Rectal smooth muscle tissue (tissue), 1 donor: ENCODE results near the gene RHEB.

ENCODE experiments used
- H3K27ac ChIP-seq: one replicate; pipeline ENCODE4 v1.7.0; 2013; ENCODE audit warnings: low read depth, low read length, inconsistent platforms
- H3K27me3 ChIP-seq: one replicate; pipeline ENCODE4 v1.7.0; 2013; ENCODE audit warnings: low read length; ENCODE audit not compliant: control insufficient read depth, insufficient read depth
- H3K36me3 ChIP-seq: one replicate; pipeline ENCODE4 v1.7.0; 2013; ENCODE audit warnings: low read length; ENCODE audit not compliant: control insufficient read depth, insufficient read depth
- H3K4me1 ChIP-seq: one replicate; pipeline ENCODE4 v1.7.0; 2013; ENCODE audit warnings: low read length; ENCODE audit not compliant: control insufficient read depth, insufficient read depth
- H3K4me3 ChIP-seq: one replicate; pipeline ENCODE4 v1.7.0; 2013; ENCODE audit warnings: low read length
- H3K9ac ChIP-seq: one replicate; pipeline ENCODE4 v1.7.0; 2013; ENCODE audit warnings: low read length

Gene RHEB

DNA sequence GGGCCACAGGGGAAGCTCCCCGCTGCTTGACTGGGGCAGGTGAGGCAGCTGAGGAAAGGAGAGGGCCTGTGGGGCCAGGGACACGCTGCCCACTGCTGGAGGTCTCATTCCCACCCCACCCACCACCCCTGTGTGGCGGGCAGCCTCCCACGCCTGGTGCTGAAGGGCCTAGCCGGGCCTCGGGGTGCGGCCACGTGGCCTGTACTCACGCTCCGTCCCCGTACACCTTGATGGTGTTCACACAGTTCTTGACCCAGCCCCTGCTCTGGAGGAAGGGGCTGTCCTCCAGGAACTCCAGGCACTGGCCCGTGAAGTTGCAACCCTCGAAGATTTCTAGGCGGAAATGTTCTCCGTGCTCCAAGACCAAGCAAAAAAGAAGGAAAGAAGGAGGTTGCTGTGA lies 83.7 kb downstream of the RHEB start:
- Histone ChIP-seq H3K27me3 (peaks cover 3% of the 10 kb centered on the region), H3K4me3 (no peak overlapping the region), H3K36me3 (no peaks in the 10 kb centered on the region), H3K4me1 (peaks cover 5% of the 10 kb centered on the region), H3K27ac (peak overlapping the region; percentile 70), H3K9ac (no peak overlapping the region)

DNA sequence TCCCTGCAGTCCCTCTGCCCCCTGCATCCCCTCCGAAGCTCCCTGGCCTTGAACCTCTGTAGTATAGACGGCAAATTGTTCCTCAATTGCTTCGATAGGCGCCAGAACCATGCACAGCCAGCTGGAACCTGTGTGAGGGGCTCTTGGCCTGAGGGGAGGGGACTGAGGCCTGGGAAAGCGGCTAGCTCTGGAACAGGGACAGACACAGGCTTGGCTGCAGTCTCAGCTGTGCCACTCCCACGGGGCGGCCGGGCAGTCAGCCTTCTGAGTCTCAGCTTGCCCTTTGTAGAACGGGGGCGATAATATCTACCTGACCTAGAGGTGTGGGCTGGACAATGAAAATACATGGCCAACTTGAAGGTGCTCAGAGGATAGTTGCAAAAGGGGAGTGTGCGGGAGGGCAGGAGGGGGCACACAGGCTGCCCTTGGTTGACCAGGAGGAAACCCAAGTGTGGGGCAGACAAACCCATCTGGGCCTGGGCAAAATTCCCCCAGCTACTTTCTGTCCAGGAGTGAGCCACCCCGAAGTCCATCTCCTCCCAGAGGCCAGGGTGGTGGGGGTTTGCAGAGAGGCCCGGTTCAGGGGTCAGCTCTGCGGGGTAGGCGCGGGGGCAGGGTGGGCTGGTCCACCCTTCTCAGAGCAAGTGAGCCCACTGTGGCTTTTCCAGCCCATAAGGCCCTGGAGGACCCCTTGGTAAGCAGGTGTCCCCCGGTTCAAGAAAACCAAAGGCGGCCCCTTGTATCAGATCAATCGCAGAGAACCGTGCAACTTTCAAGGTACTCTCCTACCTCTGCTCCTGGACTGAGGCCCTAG lies 84.4 kb downstream of the RHEB start:
- no peak overlapping the region for H3K27ac ChIP-seq
- H3K4me3 ChIP-seq = no peak overlapping the region
- H3K36me3 ChIP-seq = no peaks in the 10 kb centered on the region
- peaks cover 3% of the 10 kb centered on the region for H3K27me3 ChIP-seq
- H3K9ac ChIP-seq = no peak overlapping the region
- H3K4me1 ChIP-seq = peaks cover 5% of the 10 kb centered on the region

DNA sequence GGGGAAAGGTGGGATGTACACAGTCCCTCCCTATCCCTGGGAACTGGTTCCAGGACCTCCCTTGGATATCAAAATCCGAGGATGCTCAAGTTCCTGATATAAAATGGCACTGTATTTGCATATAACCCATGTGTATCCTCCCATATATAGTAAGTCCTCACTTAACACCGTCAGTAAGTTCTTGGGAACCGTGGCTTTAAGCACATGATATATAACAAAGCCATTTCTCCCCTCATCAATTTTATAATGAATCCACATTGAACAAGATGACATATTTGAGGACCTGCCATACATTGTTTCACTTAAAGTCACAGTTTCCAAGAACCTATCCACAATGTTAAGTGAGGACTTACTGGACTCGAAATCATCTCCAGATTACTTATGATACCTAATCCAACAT lies 85.1 kb downstream of the RHEB start:
- Histone ChIP-seq H3K4me3 (no peak overlapping the region), H3K9ac (no peak overlapping the region), H3K27ac (no peak overlapping the region), H3K27me3 (peaks cover 3% of the 10 kb centered on the region), H3K36me3 (no peaks in the 10 kb centered on the region), H3K4me1 (peaks cover 5% of the 10 kb centered on the region)

DNA sequence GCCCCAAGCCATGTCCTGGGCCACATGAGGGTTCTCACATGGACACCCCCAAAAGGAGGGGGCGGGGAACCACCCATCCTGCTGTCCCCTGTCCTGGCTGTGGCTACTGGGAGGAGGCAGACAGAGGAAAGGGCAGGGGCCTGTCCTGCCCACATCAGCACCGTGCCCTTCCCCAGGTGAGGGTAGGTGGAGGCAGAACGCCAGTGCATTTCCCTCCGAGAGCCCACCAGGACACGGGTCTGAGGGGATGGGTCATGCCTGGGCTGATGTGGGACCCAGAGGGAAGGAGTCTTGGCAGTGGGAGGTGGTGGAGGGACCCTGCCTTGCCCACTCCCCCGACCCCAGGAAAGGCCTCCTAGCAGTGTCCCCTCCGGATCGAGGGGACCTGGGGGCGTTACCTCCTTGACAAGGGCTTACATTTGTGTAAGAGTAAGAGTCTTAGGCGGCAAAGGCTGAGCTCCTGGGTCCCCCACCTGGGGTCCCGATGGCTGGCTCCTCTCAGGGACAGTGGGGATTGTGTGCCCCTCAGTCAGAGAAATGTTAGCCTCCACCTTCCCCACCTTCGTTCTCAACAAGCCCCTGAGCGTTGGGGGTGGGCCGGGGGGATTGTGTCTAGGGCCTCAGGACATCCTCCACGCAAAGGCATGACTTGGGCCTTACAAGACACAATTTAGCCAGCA lies 85.8 kb downstream of the RHEB start:
- Histone ChIP-seq H3K27ac (no peak overlapping the region), H3K4me3 (no peak overlapping the region), H3K4me1 (peaks cover 5% of the 10 kb centered on the region), H3K27me3 (no peaks in the 10 kb centered on the region), H3K9ac (no peak overlapping the region), H3K36me3 (no peaks in the 10 kb centered on the region)

GRCh38 chr7:151432658-151433521 lies 86.8 kb downstream of the RHEB start:
- no peak overlapping the region for H3K27ac ChIP-seq
- H3K4me1 ChIP-seq = peaks cover 5% of the 10 kb centered on the region
- no peak overlapping the region for H3K4me3 ChIP-seq
- no peaks in the 10 kb centered on the region for H3K36me3 ChIP-seq
- no peaks in the 10 kb centered on the region for H3K27me3 ChIP-seq
- H3K9ac ChIP-seq = no peak overlapping the region

DNA sequence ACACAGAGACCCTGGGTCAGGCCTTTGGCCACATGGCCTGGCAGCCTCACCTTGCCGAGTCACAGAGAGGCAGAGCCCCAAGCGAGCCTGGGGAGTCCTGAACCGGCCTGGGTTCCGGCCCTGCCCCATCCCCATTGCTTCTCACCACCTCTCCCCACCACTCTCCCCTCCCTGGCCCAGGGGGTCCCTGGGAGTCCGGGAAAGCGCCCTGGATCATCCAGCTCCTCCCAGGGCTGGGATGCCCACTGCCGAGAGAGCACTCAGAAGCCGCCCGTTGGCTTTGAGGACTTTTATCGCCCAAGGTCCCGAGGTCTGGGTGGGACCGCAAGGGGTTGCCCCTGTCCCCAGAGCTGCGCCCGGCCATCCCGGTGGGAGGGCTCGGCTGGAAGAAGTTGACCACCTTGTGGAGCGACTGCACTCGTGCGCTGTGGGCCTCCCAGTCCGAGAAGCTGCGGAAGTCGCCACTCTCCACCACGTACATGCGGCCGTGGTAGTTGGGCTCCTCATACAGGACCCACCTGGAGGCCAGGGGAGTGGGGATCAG lies 87.9 kb downstream of the RHEB start:
- Histone ChIP-seq H3K36me3 (no peaks in the 10 kb centered on the region), H3K4me1 (peaks cover 7% of the 10 kb centered on the region), H3K27me3 (no peaks in the 10 kb centered on the region), H3K4me3 (no peak overlapping the region), H3K27ac (no peak overlapping the region), H3K9ac (no peak overlapping the region)

DNA sequence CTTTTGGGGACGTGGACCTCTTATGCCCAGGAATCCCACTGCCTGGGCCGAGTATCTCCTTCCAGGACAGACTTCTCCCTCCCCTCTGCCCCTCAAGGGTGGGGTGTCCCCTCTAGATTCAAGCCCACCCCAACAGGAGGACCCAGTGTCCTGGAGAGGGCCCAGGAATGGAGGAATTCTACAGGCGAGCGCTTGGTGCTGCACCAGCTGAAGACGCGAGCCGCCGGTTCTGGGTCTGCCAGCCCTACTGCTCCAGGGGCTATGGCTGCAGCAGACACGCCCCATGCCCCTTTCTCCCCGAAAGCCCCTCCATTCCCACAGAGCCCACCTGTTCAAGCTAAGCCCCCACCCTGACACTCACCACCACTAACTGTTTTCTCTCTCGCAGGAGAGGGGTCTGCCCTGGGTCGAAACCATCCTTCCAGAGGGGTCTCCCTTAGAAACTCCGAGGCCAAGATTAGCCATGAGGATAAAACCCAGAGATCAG lies 88.4 kb downstream of the RHEB start:
- Histone ChIP-seq H3K27me3 (no peaks in the 10 kb centered on the region), H3K36me3 (no peaks in the 10 kb centered on the region), H3K9ac (no peak overlapping the region), H3K4me3 (no peak overlapping the region), H3K27ac (no peak overlapping the region), H3K4me1 (peaks cover 3% of the 10 kb centered on the region)

GRCh38 chr7:151430391-151431205 lies 89.1 kb downstream of the RHEB start:
- Histone ChIP-seq H3K4me1 (peaks cover 2% of the 10 kb centered on the region), H3K9ac (no peak overlapping the region), H3K27me3 (no peaks in the 10 kb centered on the region), H3K36me3 (no peaks in the 10 kb centered on the region), H3K4me3 (no peak overlapping the region), H3K27ac (no peak overlapping the region)

GRCh38 chr7:151429560-151430331 lies 89.9 kb downstream of the RHEB start:
- Histone ChIP-seq H3K9ac (no peak overlapping the region), H3K4me3 (no peak overlapping the region), H3K27ac (no peak overlapping the region), H3K27me3 (no peaks in the 10 kb centered on the region), H3K4me1 (peaks cover 2% of the 10 kb centered on the region), H3K36me3 (no peaks in the 10 kb centered on the region)

DNA sequence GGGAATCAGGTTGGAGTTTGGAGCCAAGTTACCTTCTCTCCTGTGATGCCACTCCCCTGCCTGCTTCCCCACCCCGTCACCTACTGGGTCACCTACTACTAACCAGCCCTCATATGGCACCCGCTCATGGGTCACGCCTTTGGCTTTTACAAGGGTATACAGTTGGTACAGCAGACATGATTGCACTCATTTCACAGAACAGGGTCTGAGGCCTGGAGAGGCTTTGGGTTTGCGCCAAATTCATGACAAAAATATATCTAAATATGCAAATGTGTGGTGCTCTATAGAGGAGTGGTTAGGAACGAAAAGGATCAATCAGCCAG lies 90.5 kb downstream of the RHEB start:
- Histone ChIP-seq H3K4me1 (peaks cover 2% of the 10 kb centered on the region), H3K9ac (no peak overlapping the region), H3K27ac (no peak overlapping the region), H3K4me3 (no peak overlapping the region), H3K27me3 (no peaks in the 10 kb centered on the region), H3K36me3 (no peaks in the 10 kb centered on the region)
